GM12891 (cell line): Measurements from ENCODE around the gene CETP.

Experiments used
- POLR2A ChIP-seq: IDR thresholded peaks from 2 replicates; pipeline ENCODE4 v1.6.1; 2011; ENCODE audit warnings: low read depth, low read length, control low read depth
- TAF1 ChIP-seq: IDR thresholded peaks from 2 replicates; pipeline ENCODE4 v1.6.1; 2011; ENCODE audit warnings: low read depth, low read length, control low read depth

DNA sequence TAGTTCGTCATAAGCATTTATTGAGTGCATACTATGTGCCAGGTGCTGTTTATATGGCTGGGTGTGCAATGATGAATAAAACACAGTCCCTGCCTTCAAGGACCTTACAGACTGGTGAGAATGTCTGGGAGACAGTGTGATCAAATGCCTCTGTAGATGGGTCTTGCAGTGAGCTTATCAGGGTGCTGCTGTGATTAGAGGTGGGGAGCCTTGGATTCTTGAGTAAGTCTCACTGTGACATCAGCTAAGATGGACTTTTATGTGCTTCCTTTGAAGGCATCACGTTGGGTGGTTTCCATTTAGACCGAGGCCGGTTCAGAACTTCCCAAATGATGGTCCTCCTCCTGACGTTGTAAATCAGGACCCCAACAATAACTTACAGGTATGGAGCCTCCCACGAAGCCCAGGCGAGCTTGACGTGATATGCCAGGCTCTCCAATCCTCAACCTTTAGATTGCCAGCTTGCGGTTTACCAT is 19.9 kb upstream of the CETP start:
- no peak for TF ChIP-seq TAF1
- TF ChIP-seq POLR2A = peak; percentile 88; the same call in 1 of the 2 replicates
